OCI-LY7 (cell line): Measurements from ENCODE around the gene FAM118A.

ENCODE experiments used
- CTCF ChIP-seq: fragments of 200-600 bp; sonication (generic); conservative IDR thresholded peaks from 2 replicates; pipeline ENCODE4 v1.5.1; 2014; ENCODE audit warnings: mild to moderate bottlenecking, antibody characterized with exemption, low read length, moderate library complexity, mixed read lengths
- EZH2phosphoT487 ChIP-seq: fragments of 200-600 bp; sonication (generic); IDR thresholded peaks from 2 replicates; pipeline ENCODE4 v1.6.1; 2018; ENCODE audit warnings: low read depth, borderline replicate concordance, mild to moderate bottlenecking, mixed run types, antibody characterized with exemption, low read length, moderate library complexity, mixed read lengths

- TF ChIP-seq CTCF: no peak
- no peak for TF ChIP-seq EZH2phosphoT487
Measured at GRCh38 chr22:45337536-45337935, 27.8 kb downstream of the FAM118A start.
